GM12864 (cell line): ENCODE data around the gene GRIA4.
A peak's percentile ranks its signal among the peaks of the same experiment; 100 is the strongest.
"Not testable (repeated sequence)": the region's sequence is repeated elsewhere in the genome, so short reads cannot be mapped to it uniquely, and the experiment has no call there.

Source experiments
- DNase-seq: peaks from one replicate; pipeline ENCODE4 v3.0.0-alpha.2; 2011; ENCODE audit warnings: low read depth
- H3K4me3 ChIP-seq: 2 replicates; pipeline ENCODE4 v1.5.1; 2011; ENCODE audit warnings: mild to moderate bottlenecking, low read depth, low read length, control low read depth
- CTCF ChIP-seq: IDR thresholded peaks from 2 replicates; pipeline ENCODE4 v1.5.1; 2011; ENCODE audit warnings: low read depth, mild to moderate bottlenecking, moderate library complexity, low read length, control low read depth, inconsistent platforms; ENCODE audit errors: missing control alignments

The GRIA4 gene

GRCh38 chr11:105862736-105863367, 253.0 kb downstream of the GRIA4 start:
- peak; percentile 29 for TF ChIP-seq CTCF
- no peak overlapping the region for H3K4me3 ChIP-seq
- DNase-seq: no peak

GRCh38 chr11:105863523-105863922, 253.7 kb downstream of the GRIA4 start:
- no peak for TF ChIP-seq CTCF
- H3K4me3 ChIP-seq: no peak overlapping the region
- no peak for DNase-seq

GRCh38 chr11:105867742-105868141, 257.9 kb downstream of the GRIA4 start:
- no peak overlapping the region for H3K4me3 ChIP-seq
- no peak for DNase-seq
- no peak for TF ChIP-seq CTCF

- no peak for DNase-seq
- TF ChIP-seq CTCF: no peak
- H3K4me3 ChIP-seq: no peak overlapping the region
Measured at GRCh38 chr11:105868762-105869285, 259.0 kb downstream of the GRIA4 start.

GRCh38 chr11:105870516-105871113, 260.7 kb downstream of the GRIA4 start:
- no peak for TF ChIP-seq CTCF
- H3K4me3 ChIP-seq: no peak overlapping the region
- no peak for DNase-seq

- DNase-seq: no peak
Measured at GRCh38 chr11:105878510-105878909, 268.6 kb downstream of the GRIA4 start.

GRCh38 chr11:105878927-105879326, 269.1 kb downstream of the GRIA4 start:
- not testable (repeated sequence) for H3K4me3 ChIP-seq, DNase-seq

More at GRCh38 chr11:105878510-105878909, 268.6 kb downstream of the GRIA4 start:
- TF ChIP-seq CTCF: no peak
- no peak overlapping the region for H3K4me3 ChIP-seq
